ENCODE results near the gene CFAP97D2.
A peak's percentile ranks its signal among the peaks of the same experiment; 100 is the strongest.
"Not testable (repeated sequence)": the region's sequence is repeated elsewhere in the genome, so short reads cannot be mapped to it uniquely, and the experiment has no call there.

CFAP97D2 gene

DNA sequence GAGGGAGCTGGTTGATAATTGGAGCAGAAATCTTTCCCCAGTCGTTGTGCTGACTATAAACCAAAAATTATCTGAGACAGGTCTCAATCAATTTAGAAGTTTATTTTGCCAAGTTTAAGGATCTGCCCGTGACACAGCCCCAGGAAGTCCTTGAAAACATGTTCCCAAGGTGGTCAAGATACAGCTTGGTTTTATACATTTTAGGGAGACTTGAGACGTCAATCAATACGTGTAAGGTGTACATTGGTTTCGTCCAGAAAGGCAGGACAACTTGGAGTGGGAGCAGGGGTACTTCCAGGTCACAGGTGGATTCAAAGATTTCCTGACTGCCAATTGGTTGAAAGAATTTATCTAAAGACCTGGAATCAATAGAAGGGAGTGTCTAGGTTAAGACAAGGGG lies 17.6 kb downstream of the CFAP97D2 start:
- Histone ChIP-seq H3K9ac (no peak overlapping the region), H3K27ac (no peak overlapping the region), H3K4me3 (no peak overlapping the region), H3K4me1 (peaks cover 0 to 5% (median 0%) of the 10 kb centered on the region in 10 experiments; a peak in 1 of 20 replicates), H3K36me3 (no peaks in the 10 kb centered on the region), H3K4me2 (no peak overlapping the region), H4K20me1 (no peaks in the 10 kb centered on the region), H3K9me3 (replicated peaks in 1 of 11) (peaks cover 32 to 43% (median 38%) of the 10 kb centered on the region in 11 experiments), H3K27me3 (peaks cover 0 to 15% (median 0%) of the 10 kb centered on the region in 11 experiments; a peak in 9 of 22 replicates)
- TF ChIP-seq Cebpa-rat (IDR thresholded peaks at IDR 0.05), result no peak

DNA sequence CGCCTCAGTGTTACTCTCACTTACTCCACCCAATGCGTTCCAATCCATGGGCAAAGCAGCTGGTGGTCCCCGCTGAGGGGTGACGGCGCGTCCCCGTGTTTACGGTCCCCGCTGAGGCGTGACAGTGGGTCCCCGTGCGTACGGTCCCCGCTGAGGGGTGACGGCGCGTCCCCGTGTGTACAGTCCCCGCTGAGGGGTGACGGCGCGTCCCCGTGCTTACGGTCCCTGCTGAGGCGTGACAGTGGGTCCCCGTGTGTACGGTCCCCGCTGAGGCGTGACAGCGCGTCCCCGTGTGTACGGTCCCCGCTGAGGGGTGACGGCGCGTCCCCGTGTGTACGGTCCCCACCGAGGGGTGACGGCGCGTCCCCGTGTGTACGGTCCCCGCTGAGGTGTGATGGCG lies 19.5 kb downstream of the CFAP97D2 start:
- H3K4me2 ChIP-seq, result peak overlapping the region in 1 of 11 experiments; percentile 28; a peak in 1 of 22 replicates
- H3K36me3 ChIP-seq, result no peaks in the 10 kb centered on the region
- TF ChIP-seq Cebpa-rat (IDR thresholded peaks at IDR 0.05), result no peak
- H3K27me3 ChIP-seq, result peaks cover 0 to 15% (median 0%) of the 10 kb centered on the region in 11 experiments; a peak in 9 of 22 replicates
- H3K4me3 ChIP-seq, result peak overlapping the region in 2 of 10 experiments; percentile 12 to 14; a peak in 3 of 20 replicates
- peak overlapping the region in 1 of 11 experiments; percentile 28; a peak in 1 of 22 replicates for H3K27ac ChIP-seq
- no peaks in the 10 kb centered on the region for H4K20me1 ChIP-seq
- H3K4me1 ChIP-seq, result peaks cover 0 to 5% (median 0%) of the 10 kb centered on the region in 10 experiments; a peak in 1 of 20 replicates
- H3K9ac ChIP-seq, result no peak overlapping the region
- peaks cover 32 to 45% (median 38%) of the 10 kb centered on the region in 11 experiments for H3K9me3 ChIP-seq (replicated peaks in 1 of 11)

DNA sequence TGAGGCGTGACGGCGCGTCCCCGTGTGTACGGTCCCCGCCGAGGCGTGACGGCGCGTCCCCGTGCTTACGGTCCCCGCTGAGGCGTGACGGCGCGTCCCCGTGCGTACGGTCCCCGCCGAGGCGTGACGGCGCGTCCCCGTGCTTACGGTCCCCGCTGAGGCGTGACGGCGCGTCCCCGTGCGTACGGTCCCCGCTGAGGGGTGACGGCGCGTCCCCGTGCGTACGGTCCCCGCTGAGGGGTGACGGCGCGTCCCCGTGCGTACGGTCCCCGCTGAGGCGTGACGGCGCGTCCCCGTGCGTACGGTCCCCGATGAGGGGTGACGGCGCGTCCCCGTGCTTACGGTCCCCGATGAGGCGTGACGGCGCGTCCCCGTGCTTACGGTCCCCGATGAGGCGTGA lies 20.5 kb downstream of the CFAP97D2 start:
- H3K4me2 ChIP-seq, H3K4me3 ChIP-seq, H3K4me1 ChIP-seq, H3K36me3 ChIP-seq, H3K27ac ChIP-seq, H4K20me1 ChIP-seq, H3K9ac ChIP-seq: not testable (repeated sequence)
- peaks cover 0 to 15% (median 0%) of the 10 kb centered on the region in 11 experiments; a peak in 9 of 22 replicates for H3K27me3 ChIP-seq
- peaks cover 33 to 47% (median 37%) of the 10 kb centered on the region in 11 experiments for H3K9me3 ChIP-seq (replicated peaks in 1 of 11)

DNA sequence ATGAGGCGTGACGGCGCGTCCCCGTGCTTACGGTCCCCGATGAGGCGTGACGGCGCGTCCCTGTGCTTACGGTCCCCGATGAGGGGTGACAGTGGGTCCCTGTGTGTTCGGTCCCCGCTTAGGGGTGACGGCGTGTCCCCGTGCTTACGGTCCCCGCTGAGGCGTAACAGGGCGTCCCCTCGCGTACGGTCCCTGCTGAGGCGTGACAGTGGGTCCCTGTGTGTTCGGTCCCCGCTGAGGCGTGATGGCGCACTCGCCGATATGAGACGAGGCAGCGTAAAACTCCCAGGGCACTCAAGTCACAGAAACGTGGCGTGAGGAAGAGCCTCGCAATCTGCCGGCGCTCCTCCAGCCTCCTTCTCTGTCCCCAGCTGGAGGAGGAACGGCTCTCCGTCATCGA lies 20.9 kb downstream of the CFAP97D2 start:
- Histone ChIP-seq H3K36me3 (no peaks in the 10 kb centered on the region), H3K4me2 (no peak overlapping the region), H3K4me3 (no peak overlapping the region), H3K4me1 (peaks cover 0 to 5% (median 0%) of the 10 kb centered on the region in 10 experiments; a peak in 1 of 20 replicates), H3K9ac (no peak overlapping the region), H4K20me1 (no peaks in the 10 kb centered on the region), H3K27ac (no peak overlapping the region), H3K27me3 (peaks cover 0 to 15% (median 0%) of the 10 kb centered on the region in 11 experiments; a peak in 9 of 22 replicates), H3K9me3 (replicated peaks in 1 of 11) (peaks cover 33 to 47% (median 37%) of the 10 kb centered on the region in 11 experiments)
- TF ChIP-seq Cebpa-rat (IDR thresholded peaks at IDR 0.05), result no peak

- no peak for TF ChIP-seq Cebpa-rat (IDR thresholded peaks at IDR 0.05)
- Histone ChIP-seq H3K9ac (no peak overlapping the region), H3K4me1 (peaks cover 0 to 5% (median 0%) of the 10 kb centered on the region in 10 experiments; a peak in 1 of 20 replicates), H3K9me3 (replicated peaks in 1 of 11) (peaks cover 33 to 47% (median 37%) of the 10 kb centered on the region in 11 experiments), H3K36me3 (no peaks in the 10 kb centered on the region), H4K20me1 (no peaks in the 10 kb centered on the region), H3K4me3 (no peak overlapping the region), H3K4me2 (no peak overlapping the region), H3K27me3 (peaks cover 0 to 15% (median 0%) of the 10 kb centered on the region in 11 experiments; a peak in 9 of 22 replicates), H3K27ac (no peak overlapping the region)
Observed at GRCh38 chr13:114200399-114200911, 21.4 kb downstream of the CFAP97D2 start.

GRCh38 chr13:114202581-114202980 lies 23.5 kb downstream of the CFAP97D2 start:
- peaks cover 0 to 15% (median 0%) of the 10 kb centered on the region in 11 experiments; a peak in 9 of 22 replicates for H3K27me3 ChIP-seq

GRCh38 chr13:114203536-114203935 lies 24.5 kb downstream of the CFAP97D2 start:
- Histone ChIP-seq H3K36me3 (no peaks in the 10 kb centered on the region), H3K4me3 (no peak overlapping the region), H3K9me3 (replicated peaks in 1 of 11) (peaks cover 40 to 57% (median 45%) of the 10 kb centered on the region in 11 experiments), H3K27me3 (peaks cover 0 to 15% (median 0%) of the 10 kb centered on the region in 11 experiments; a peak in 9 of 22 replicates), H3K4me1 (peaks cover 0 to 5% (median 0%) of the 10 kb centered on the region in 10 experiments; a peak in 1 of 20 replicates), H4K20me1 (no peaks in the 10 kb centered on the region), H3K4me2 (no peak overlapping the region), H3K27ac (no peak overlapping the region), H3K9ac (no peak overlapping the region)
- TF ChIP-seq Cebpa-rat (IDR thresholded peaks at IDR 0.05), result no peak

More at GRCh38 chr13:114202581-114202980, 23.5 kb downstream of the CFAP97D2 start:
- Histone ChIP-seq H3K36me3 (no peaks in the 10 kb centered on the region), H3K9me3 (replicated peaks in 1 of 11) (peaks cover 45 to 62% (median 49%) of the 10 kb centered on the region in 11 experiments), H3K27ac (no peak overlapping the region), H3K9ac (no peak overlapping the region), H3K4me3 (no peak overlapping the region), H4K20me1 (no peaks in the 10 kb centered on the region), H3K4me2 (no peak overlapping the region), H3K4me1 (peaks cover 0 to 5% (median 0%) of the 10 kb centered on the region in 10 experiments; a peak in 1 of 20 replicates)
- no peak for TF ChIP-seq Cebpa-rat (IDR thresholded peaks at IDR 0.05)

DNA sequence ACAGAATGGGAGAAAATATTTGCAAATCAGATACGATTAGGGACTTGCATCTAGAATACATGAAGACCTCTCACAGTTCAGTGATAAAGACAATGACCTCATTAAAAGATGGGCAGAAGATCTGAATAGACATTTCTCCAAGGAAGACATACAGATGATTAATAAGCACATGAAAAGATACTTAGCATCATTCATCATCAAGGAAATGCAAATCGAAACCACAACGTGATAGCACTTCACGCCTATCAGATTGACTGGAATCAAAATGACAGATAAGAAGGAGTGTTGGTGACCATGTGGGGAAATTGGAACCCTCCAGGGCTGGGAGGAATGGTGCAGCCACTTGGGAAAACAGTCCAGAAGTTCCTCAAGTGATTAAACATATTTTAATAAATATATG lies 25.8 kb downstream of the CFAP97D2 start:
- Histone ChIP-seq H3K27me3 (peaks cover 0 to 11% (median 0%) of the 10 kb centered on the region in 11 experiments; a peak in 9 of 22 replicates), H3K36me3 (no peaks in the 10 kb centered on the region), H4K20me1 (no peaks in the 10 kb centered on the region), H3K9me3 (replicated peaks in 1 of 11) (peaks cover 29 to 44% (median 34%) of the 10 kb centered on the region in 11 experiments), H3K4me2 (no peak overlapping the region), H3K4me1 (0 out of 20 replicates have a peak, but pooled peaks cover 0 to 3% (median 0%) of the 10 kb centered on the region in 10 experiments), H3K27ac (no peak overlapping the region), H3K4me3 (no peak overlapping the region), H3K9ac (no peak overlapping the region)
- no peak for TF ChIP-seq Cebpa-rat (IDR thresholded peaks at IDR 0.05)

- Histone ChIP-seq H3K36me3 (no peaks in the 10 kb centered on the region), H3K4me1 (0 out of 20 replicates have a peak, but pooled peaks cover 0 to 3% (median 0%) of the 10 kb centered on the region in 10 experiments), H3K4me3 (no peak overlapping the region), H3K27me3 (no peaks in the 10 kb centered on the region), H3K9me3 (replicated peaks in 1 of 11) (peaks cover 18 to 27% (median 20%) of the 10 kb centered on the region in 11 experiments), H3K27ac (no peak overlapping the region), H3K4me2 (no peak overlapping the region), H3K9ac (no peak overlapping the region), H4K20me1 (no peaks in the 10 kb centered on the region)
- no peak for TF ChIP-seq Cebpa-rat (IDR thresholded peaks at IDR 0.05)
Observed at GRCh38 chr13:114208134-114208533, 29.1 kb downstream of the CFAP97D2 start.

All from BLaER1 treated with 17β-estradiol and CSF1 and Interleukin-3, amounts not matched to agents 10 nM and 100 nM (cell line).